IMR-90 (cell line): ENCODE data around the gene ABHD16B. TPM values are rescaled to one million over a fixed set of nuclear protein-coding genes. Genes with fewer than 3 reads are reported as not detected.

Experiments
- ATAC-seq: fragments of 200-7000 bp; cut with Tn5 transposase; 2 replicates; pipeline ENCODE4 v1.9.1; 2020; ENCODE audit warnings: low read depth, mild to moderate bottlenecking, moderate library complexity
- BruUV-seq: library from RNA; stranded (reverse); fragments of 400-500 nt; replicated peaks from 2 replicates; lab custom pipeline; 2021; lab: Mats Ljungman, UMichigan
- CTCF ChIA-PET: fragments of 300-600 bp; formaldehyde crosslinking; extraction: SDS; loops from one replicate; lab custom pipeline; 2021; ENCODE audit warnings: antibody characterized with exemption; lab: Yijun Ruan, JAX
- POLR2A ChIA-PET: fragments of 300-600 bp; sonication (Branson Sonifier 250); formaldehyde crosslinking; loops from one replicate; lab custom pipeline; 2022; ENCODE audit warnings: antibody characterized with exemption; ENCODE audit not compliant: unreplicated experiment; lab: Charles Lee
- DNase-seq: peaks from one replicate; pipeline ENCODE4 v3.0.0; 2013
- H2AFZ ChIP-seq: replicated peaks from 2 replicates; pipeline ENCODE3; 2013; ENCODE audit warnings: low read length, mild to moderate bottlenecking; ENCODE audit not compliant: poor library complexity
- H2AK5ac ChIP-seq: 2 replicates; pipeline ENCODE4 v1.6.1; 2013; ENCODE audit warnings: low read depth, low read length, inconsistent platforms
- H2AK9ac ChIP-seq: replicated peaks from 2 replicates; pipeline ENCODE3; 2013; ENCODE audit warnings: mild to moderate bottlenecking, low read depth, low read length, moderate library complexity; ENCODE audit not compliant: poor library complexity
- H2BK120ac ChIP-seq: 2 replicates; pipeline ENCODE4 v1.6.1; 2013; ENCODE audit warnings: low read depth, low read length, inconsistent platforms
- H2BK15ac ChIP-seq: 3 replicates; pipeline ENCODE4 v1.6.1; 2013; ENCODE audit warnings: low read depth, low read length, inconsistent platforms
- H2BK20ac ChIP-seq: 2 replicates; pipeline ENCODE4 v1.6.1; 2013; ENCODE audit warnings: low read depth, mild to moderate bottlenecking, inconsistent platforms, low read length, moderate library complexity
- H2BK5ac ChIP-seq: 2 replicates; pipeline ENCODE4 v1.6.1; 2013; ENCODE audit warnings: mild to moderate bottlenecking, low read depth, low read length, inconsistent platforms; ENCODE audit not compliant: poor library complexity, severe bottlenecking
- H3K14ac ChIP-seq: replicated peaks from 2 replicates; pipeline ENCODE4 v1.6.1; 2013; ENCODE audit warnings: low read depth, low read length, inconsistent platforms
- H3K18ac ChIP-seq: 2 replicates; pipeline ENCODE4 v1.6.1; 2013; ENCODE audit warnings: low read depth, low read length, control low read depth
- H3K23ac ChIP-seq: 2 replicates; pipeline ENCODE4 v1.6.1; 2013; ENCODE audit warnings: low read depth, low read length, inconsistent platforms
- H3K27ac ChIP-seq: 2 replicates; pipeline ENCODE4 v1.5.1; 2013; ENCODE audit warnings: mild to moderate bottlenecking, control low read depth, low read length; ENCODE audit not compliant: insufficient read depth
- H3K27me3 ChIP-seq: 2 replicates; pipeline ENCODE4 v1.6.1; 2013; ENCODE audit warnings: low read length; ENCODE audit not compliant: control insufficient read depth, insufficient read depth
- H3K36me3 ChIP-seq: 2 replicates; pipeline ENCODE4 v1.6.1; 2013; ENCODE audit warnings: low read length, mixed read lengths; ENCODE audit not compliant: control insufficient read depth, insufficient read depth
- H3K4ac ChIP-seq: 2 replicates; pipeline ENCODE4 v1.6.1; 2013; ENCODE audit warnings: low read depth, low read length, inconsistent platforms
- H3K4me1 ChIP-seq: 2 replicates; pipeline ENCODE4 v1.6.1; 2013; ENCODE audit warnings: low read length, mixed read lengths; ENCODE audit not compliant: control insufficient read depth, insufficient read depth
- H3K4me2 ChIP-seq: 2 replicates; pipeline ENCODE4 v1.6.1; 2013; ENCODE audit warnings: low read depth, mild to moderate bottlenecking, control low read depth, low read length, moderate library complexity
- H3K4me3 ChIP-seq: 2 replicates; pipeline ENCODE4 v1.5.1; 2013; ENCODE audit warnings: low read depth, mild to moderate bottlenecking, control low read depth, low read length, moderate library complexity; ENCODE audit not compliant: insufficient read depth
- H3K56ac ChIP-seq: 2 replicates; pipeline ENCODE4 v1.6.1; 2013; ENCODE audit warnings: low read length, inconsistent platforms; ENCODE audit not compliant: insufficient read depth; ENCODE audit errors: extremely low read depth
- H3K79me1 ChIP-seq, 2 experiments: 2 replicates each; pipeline ENCODE4 v1.6.1; 2013; ENCODE audit warnings: low read length in 2 of 2, inconsistent platforms in 1 of 2, low read depth in 1 of 2
- H3K9ac ChIP-seq: 2 replicates; pipeline ENCODE4 v1.6.1; 2013; ENCODE audit warnings: low read depth, low read length, control low read depth
- H3K9me1 ChIP-seq: 2 replicates; pipeline ENCODE4 v1.6.1; 2013; ENCODE audit warnings: low read length, inconsistent platforms; ENCODE audit not compliant: insufficient read depth
- H3K9me3 ChIP-seq: 2 replicates; pipeline ENCODE4 v1.6.1; 2013; ENCODE audit warnings: low read length; ENCODE audit not compliant: control insufficient read depth, insufficient read depth
- H4K20me1 ChIP-seq: 2 replicates; pipeline ENCODE4 v1.6.1; 2013; ENCODE audit warnings: low read length, inconsistent platforms; ENCODE audit not compliant: insufficient read depth
- H4K5ac ChIP-seq: 2 replicates; pipeline ENCODE4 v1.6.1; 2013; ENCODE audit warnings: mild to moderate bottlenecking, low read depth, low read length, control low read depth
- H4K8ac ChIP-seq, 2 experiments: 2 replicates each; pipeline ENCODE4 v1.6.1; 2013; ENCODE audit warnings: low read depth in 2 of 2, low read length in 2 of 2, control low read depth in 1 of 2, inconsistent platforms in 1 of 2
- H4K91ac ChIP-seq: 2 replicates; pipeline ENCODE4 v1.6.1; 2013; ENCODE audit warnings: low read depth, low read length, inconsistent platforms; ENCODE audit not compliant: insufficient read depth
- BHLHE40 ChIP-seq: fragments of 150-350 bp; IDR thresholded peaks from 2 replicates; pipeline ENCODE4 v1.6.1; 2016; ENCODE audit warnings: mild to moderate bottlenecking, low read depth, low read length
- CEBPB ChIP-seq: IDR thresholded peaks from 2 replicates; pipeline ENCODE4 v1.6.1; 2012; ENCODE audit warnings: low read depth, low read length, improper control_type of control experiment
- CHD1 ChIP-seq: IDR thresholded peaks from 2 replicates; pipeline ENCODE4 v1.6.1; 2012; ENCODE audit warnings: low read depth, low read length, improper control_type of control experiment
- ELK1 ChIP-seq: fragments of 150-350 bp; IDR thresholded peaks from 2 replicates; pipeline ENCODE4 v1.6.1; 2016; ENCODE audit warnings: low read depth, mild to moderate bottlenecking, low read length, moderate library complexity, borderline replicate concordance
- FOS ChIP-seq: fragments of 150-350 bp; IDR thresholded peaks from 2 replicates; pipeline ENCODE4 v1.6.1; 2016; ENCODE audit warnings: low read depth, low read length
- MAFK ChIP-seq: IDR thresholded peaks from 2 replicates; pipeline ENCODE4 v1.6.1; 2012; ENCODE audit warnings: low read depth, low read length, improper control_type of control experiment
- MAZ ChIP-seq: IDR thresholded peaks from 2 replicates; pipeline ENCODE4 v1.6.1; 2012; ENCODE audit warnings: low read depth, mild to moderate bottlenecking, low read length, improper control_type of control experiment, moderate library complexity, borderline replicate concordance
- MXI1 ChIP-seq: IDR thresholded peaks from 2 replicates; pipeline ENCODE4 v1.6.1; 2012; ENCODE audit warnings: low read depth, mild to moderate bottlenecking, low read length, moderate library complexity, borderline replicate concordance
- NFE2L2 ChIP-seq: fragments of 150-350 bp; IDR thresholded peaks from 2 replicates; pipeline ENCODE4 v1.6.1; 2016; ENCODE audit warnings: low read depth, mild to moderate bottlenecking, low read length
- POLR2A ChIP-seq: IDR thresholded peaks from 2 replicates; pipeline ENCODE4 v1.6.1; 2012; ENCODE audit warnings: mild to moderate bottlenecking, low read depth, low read length
- RAD21 ChIP-seq: IDR thresholded peaks from 2 replicates; pipeline ENCODE4 v1.6.1; 2012; ENCODE audit warnings: low read length, improper control_type of control experiment
- RCOR1 ChIP-seq: IDR thresholded peaks from 2 replicates; pipeline ENCODE4 v1.6.1; 2012; ENCODE audit warnings: mild to moderate bottlenecking, low read length, improper control_type of control experiment; ENCODE audit not compliant: insufficient replicate concordance
- RFX5 ChIP-seq: IDR thresholded peaks from 2 replicates; pipeline ENCODE4 v1.8.0; 2012; ENCODE audit warnings: low read depth, mild to moderate bottlenecking, low read length, moderate library complexity
- SMC3 ChIP-seq: fragments of 150-350 bp; IDR thresholded peaks from 2 replicates; pipeline ENCODE4 v1.6.1; 2016; ENCODE audit warnings: low read depth, mild to moderate bottlenecking, antibody characterized with exemption, low read length, moderate library complexity
- USF2 ChIP-seq: fragments of 150-350 bp; IDR thresholded peaks from 2 replicates; pipeline ENCODE4 v1.6.1; 2017; ENCODE audit warnings: mild to moderate bottlenecking, antibody characterized with exemption, low read length, low read depth
- WGBS, 2 experiments: methylation state at CpG; one replicate each; pipeline versions ENCODE4 v1.1.5 to v1.1.7; 2013; ENCODE audit warnings: missing lambda C conversion rate in 2 of 2; ENCODE audit not compliant: insufficient read length in 1 of 2; ENCODE audit errors: extremely low coverage in 2 of 2; 5-methylcytosine and 5-hydroxymethylcytosine counted together
- dilution Hi-C: fragments of 300-500 bp; cut with HindIII; formaldehyde crosslinking; loops from one replicate; pipeline ENCODE4 v1.14.3; 2018; ENCODE audit warnings: low sequenced_read_pairs; ENCODE audit not compliant: unreplicated experiment
- in situ Hi-C: fragments of 300-500 bp; cut with MboI; formaldehyde crosslinking; loops from 3 replicates; pipeline ENCODE4 v1.14.3; 2019; ENCODE audit warnings: low sequenced_read_pairs, inconsistent platforms, mixed read lengths
- intact Hi-C: fragments of 100-400 bp; cut with micrococcal nuclease; formaldehyde crosslinking; loops from 2 replicates; pipeline ENCODE4 v1.10.0; 2022
- polyA plus RNA-seq, 3 experiments: library from polyadenylated mRNA; depleted of rRNA; stranded (reverse); fragments of >200 nt; gene quantifications; 2 replicates each; pipeline ENCODE4 v1.2.3, GENCODE V29; 2012; ENCODE audit warnings: low replicate concordance in 1 of 3
- total RNA-seq: library from RNA; depleted of rRNA; stranded (reverse); fragments of >200 nt; gene quantifications from 2 replicates; pipeline ENCODE4 v1.2.3, GENCODE V29; 2012
- TF ChIP-seq, protein P1 (sequence below): conservative IDR thresholded peaks from 2 replicates; pipeline ENCODE4 v1.5.1; 2012; ENCODE audit warnings: mild to moderate bottlenecking, low read depth, low read length, improper control_type of control experiment

Gene ABHD16B
- total and polyA plus RNA-seq, 2 of the 4 experiments (the other 2 are of a cell fraction), result 0.05 TPM; not detected in 1

DNA sequence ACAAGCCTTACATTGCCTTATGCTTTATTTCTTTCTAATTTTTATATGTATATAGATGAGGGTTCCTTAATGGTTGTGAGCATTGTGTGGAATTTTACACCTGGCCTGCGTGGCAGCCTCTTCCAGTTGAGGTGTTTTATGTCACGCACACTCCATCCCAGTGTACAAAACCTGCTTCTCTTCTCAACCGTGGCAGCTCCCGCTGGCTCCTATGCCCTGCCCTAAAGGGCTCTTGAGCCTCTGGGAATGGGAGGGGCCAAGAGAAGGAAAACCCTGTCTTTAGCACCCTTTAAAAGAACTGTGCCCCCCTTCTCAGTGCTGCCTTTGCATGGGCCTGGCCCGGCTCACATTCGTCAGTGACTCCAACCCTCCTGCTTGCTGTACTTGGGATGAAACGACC lies 29.3 kb downstream of the ABHD16B start:
- no peak overlapping the region for H2BK120ac ChIP-seq
- no peak overlapping the region for H4K8ac ChIP-seq
- no peak for ATAC-seq
- H4K5ac ChIP-seq, result no peak overlapping the region
- peaks cover 15% of the 10 kb centered on the region for H3K9me1 ChIP-seq
- no peak overlapping the region for H3K56ac ChIP-seq
- H4K20me1 ChIP-seq, result peaks cover 60% of the 10 kb centered on the region
- in situ Hi-C loops, result no loop called here
- no peak overlapping the region for H3K4me3 ChIP-seq
- no TSS peak for BruUV-seq
- H3K79me1 ChIP-seq, result peaks cover 16 to 54% of the 10 kb centered on the region in 2 experiments
- H2AK9ac ChIP-seq, result no peak overlapping the region
- no peak overlapping the region; the same call in 2 of the 3 replicates for H2BK15ac ChIP-seq
- peaks cover 13% of the 10 kb centered on the region for H3K4me1 ChIP-seq
- H3K36me3 ChIP-seq, result peaks cover 57% of the 10 kb centered on the region
- ChIA-PET POLR2A (no interaction called here), CTCF (no interaction called here)
- H4K91ac ChIP-seq, result no peak overlapping the region
- no CpG with 5 or more reads among the region's 7 CpGs for WGBS, 2 experiments
- intact Hi-C loops, result no loop called here
- no peak overlapping the region for H2AFZ ChIP-seq
- H3K9ac ChIP-seq, result no peak overlapping the region
- H3K4ac ChIP-seq, result no peak overlapping the region
- no peak overlapping the region for H3K4me2 ChIP-seq
- no peak overlapping the region for H3K14ac ChIP-seq
- no peak overlapping the region for H2BK20ac ChIP-seq
- no peaks in the 10 kb centered on the region for H3K9me3 ChIP-seq
- no peak overlapping the region for H3K23ac ChIP-seq
- no peak for DNase-seq
- TF ChIP-seq RFX5 (no peak), MAZ (no peak), CHD1 (no peak), USF2 (no peak), BHLHE40 (no peak), FOS (no peak), NFE2L2 (no peak), ELK1 (no peak), MAFK (no peak), SMC3 (no peak), RAD21 (no peak), CEBPB (no peak), RCOR1 (no peak), MXI1 (no peak), POLR2A (no peak)
- TF ChIP-seq, protein P1, sequence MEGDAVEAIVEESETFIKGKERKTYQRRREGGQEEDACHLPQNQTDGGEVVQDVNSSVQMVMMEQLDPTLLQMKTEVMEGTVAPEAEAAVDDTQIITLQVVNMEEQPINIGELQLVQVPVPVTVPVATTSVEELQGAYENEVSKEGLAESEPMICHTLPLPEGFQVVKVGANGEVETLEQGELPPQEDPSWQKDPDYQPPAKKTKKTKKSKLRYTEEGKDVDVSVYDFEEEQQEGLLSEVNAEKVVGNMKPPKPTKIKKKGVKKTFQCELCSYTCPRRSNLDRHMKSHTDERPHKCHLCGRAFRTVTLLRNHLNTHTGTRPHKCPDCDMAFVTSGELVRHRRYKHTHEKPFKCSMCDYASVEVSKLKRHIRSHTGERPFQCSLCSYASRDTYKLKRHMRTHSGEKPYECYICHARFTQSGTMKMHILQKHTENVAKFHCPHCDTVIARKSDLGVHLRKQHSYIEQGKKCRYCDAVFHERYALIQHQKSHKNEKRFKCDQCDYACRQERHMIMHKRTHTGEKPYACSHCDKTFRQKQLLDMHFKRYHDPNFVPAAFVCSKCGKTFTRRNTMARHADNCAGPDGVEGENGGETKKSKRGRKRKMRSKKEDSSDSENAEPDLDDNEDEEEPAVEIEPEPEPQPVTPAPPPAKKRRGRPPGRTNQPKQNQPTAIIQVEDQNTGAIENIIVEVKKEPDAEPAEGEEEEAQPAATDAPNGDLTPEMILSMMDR, result no peak
- no peak overlapping the region for H3K18ac ChIP-seq
- dilution Hi-C loops, result no loop called here
- H2BK5ac ChIP-seq, result no peak overlapping the region
- H2AK5ac ChIP-seq, result no peak overlapping the region
- no peak overlapping the region for H3K27ac ChIP-seq
- H3K27me3 ChIP-seq, result no peaks in the 10 kb centered on the region
